NB4 (cell line): Measurements from ENCODE around the gene CHST11.
"Not testable (repeated sequence)": the region's sequence is repeated elsewhere in the genome, so short reads cannot be mapped to it uniquely, and the experiment has no call there.

Experiments
- CTCF ChIP-seq: IDR thresholded peaks from one replicate; pipeline ENCODE4 v1.5.1; 2012; ENCODE audit warnings: low read depth, low read length
- MAX ChIP-seq: IDR thresholded peaks from 2 replicates; pipeline ENCODE4 v1.6.1; 2011; ENCODE audit warnings: low read depth, low read length

- not testable (repeated sequence) for TF ChIP-seq CTCF, MAX
Observed at GRCh38 chr12:104743753-104744548, 287.2 kb downstream of the CHST11 start.
